ENCODE results near the gene GRK6.
"Not testable (repeated sequence)": the region's sequence is repeated elsewhere in the genome, so short reads cannot be mapped to it uniquely, and the experiment has no call there.

Gene GRK6

GRCh38 chr5:177399997-177400868, 26.2 kb upstream of the GRK6 start, which contains the start of gene PFN3:
TSS of gene PFN3 (minus strand) at chr5:177400661. CDS start at chr5:177400576, 85 bp downstream.
- no peak for DNase-seq

- peak; percentile 53 for DNase-seq
Measured at GRCh38 chr5:177402271-177403043, 24.0 kb upstream of the GRK6 start.

- peak; percentile 22 for DNase-seq
Measured at GRCh38 chr5:177403102-177403791, 23.2 kb upstream of the GRK6 start.

GRCh38 chr5:177403792-177404640, 22.5 kb upstream of the GRK6 start:
- no peak for DNase-seq

- DNase-seq, result no peak
Measured at GRCh38 chr5:177404641-177405179, 21.8 kb upstream of the GRK6 start.

- no peak for DNase-seq
Measured at GRCh38 chr5:177405312-177405711, 21.2 kb upstream of the GRK6 start.

GRCh38 chr5:177405805-177406204, 20.7 kb upstream of the GRK6 start:
- DNase-seq, result no peak

GRCh38 chr5:177409043-177409801, 17.3 kb upstream of the GRK6 start, which contains the start of gene F12:
TSS of gene F12 (minus strand) at chr5:177409564. CDS start at chr5:177409527, 37 bp downstream.
- DNase-seq, result no peak

GRCh38 chr5:177410575-177410974, 15.9 kb upstream of the GRK6 start:
- DNase-seq, result no peak

GRCh38 chr5:177412603-177413233, 13.8 kb upstream of the GRK6 start:
- DNase-seq, result no peak

- DNase-seq, result no peak
Measured at GRCh38 chr5:177414481-177414880, 12.0 kb upstream of the GRK6 start.

GRCh38 chr5:177417081-177417480, 9.4 kb upstream of the GRK6 start:
- not testable (repeated sequence) for DNase-seq

- no peak for DNase-seq
Measured at GRCh38 chr5:177419046-177419445, 7.4 kb upstream of the GRK6 start.

- DNase-seq, result not testable (repeated sequence)
Measured at GRCh38 chr5:177420472-177420871, 6.0 kb upstream of the GRK6 start.

- no peak for DNase-seq
Measured at GRCh38 chr5:177421062-177421798, 5.2 kb upstream of the GRK6 start.

GRCh38 chr5:177423671-177424070, 2.8 kb upstream of the GRK6 start:
- no peak for DNase-seq

- no peak for DNase-seq
Measured at GRCh38 chr5:177425196-177425800, 1.2 kb upstream of the GRK6 start.

GRCh38 chr5:177425801-177426565, 493 bp upstream of the GRK6 start:
- peak; percentile 96 for DNase-seq

Data from DMS79 (cell line).